ENCODE results near the gene ZNHIT2. TPM values are rescaled to one million over a fixed set of nuclear protein-coding genes. Genes with fewer than 3 reads are reported as not detected.

ZNHIT2 gene
- total RNA-seq, 1 donor from 2014 or later: 4.7 TPM

- DNase-seq: no peak
Observed at GRCh38 chr11:65103476-65103875, 14.0 kb downstream of the ZNHIT2 start.

- DNase-seq: no peak
Observed at GRCh38 chr11:65102142-65103095, 15.1 kb downstream of the ZNHIT2 start.

GRCh38 chr11:65100674-65101350 lies 16.7 kb downstream of the ZNHIT2 start:
- no peak for DNase-seq

GRCh38 chr11:65096926-65097325 lies 20.6 kb downstream of the ZNHIT2 start:
- DNase-seq: no peak

GRCh38 chr11:65095974-65096806 lies 21.3 kb downstream of the ZNHIT2 start, which contains the start of gene VPS51:
Gene VPS51, plus strand, starts transcription at chr11:65096214. Its CDS starts 37 bp downstream, at chr11:65096251.
- DNase-seq: peak; percentile 75

GRCh38 chr11:65095427-65095826 lies 22.1 kb downstream of the ZNHIT2 start:
- DNase-seq: no peak

- no peak for DNase-seq
Observed at GRCh38 chr11:65090628-65091027, 26.9 kb downstream of the ZNHIT2 start.

GRCh38 chr11:65089621-65090020 lies 27.9 kb downstream of the ZNHIT2 start:
- no peak for DNase-seq

- no peak for DNase-seq
Observed at GRCh38 chr11:65087827-65088226, 29.7 kb downstream of the ZNHIT2 start.

GRCh38 chr11:65087216-65087615 lies 30.3 kb downstream of the ZNHIT2 start:
- DNase-seq: no peak

- DNase-seq: no peak
Observed at GRCh38 chr11:65086809-65087208, 30.7 kb downstream of the ZNHIT2 start.

- DNase-seq: no peak
Observed at GRCh38 chr11:65085446-65085845, 32.1 kb downstream of the ZNHIT2 start.

- DNase-seq: no peak
Observed at GRCh38 chr11:65084598-65085375, 32.7 kb downstream of the ZNHIT2 start.

- peak; percentile 91 for DNase-seq
Observed at GRCh38 chr11:65083834-65084597, 33.5 kb downstream of the ZNHIT2 start, which contains the start of the genes CDCA5 and ZFPL1. Gene CDCA5, minus strand, starts transcription at chr11:65084040. Its CDS starts 62 bp downstream, at chr11:65083978. Gene ZFPL1, plus strand, starts transcription at chr11:65084222. Its CDS starts 477 bp downstream, at chr11:65084699.

- DNase-seq: no peak
Observed at GRCh38 chr11:65083134-65083833, 34.2 kb downstream of the ZNHIT2 start.

- DNase-seq: no peak
Observed at GRCh38 chr11:65078786-65079342, 38.6 kb downstream of the ZNHIT2 start.

GRCh38 chr11:65078151-65078550 lies 39.4 kb downstream of the ZNHIT2 start:
- no peak for DNase-seq

GRCh38 chr11:65077451-65077850 lies 40.0 kb downstream of the ZNHIT2 start:
- no peak for DNase-seq

GRCh38 chr11:65072631-65072966 lies 44.9 kb downstream of the ZNHIT2 start:
- DNase-seq: no peak

Data from occipital lobe (tissue), 2 donors.